ENCODE results near the gene MRPL1.

DNA sequence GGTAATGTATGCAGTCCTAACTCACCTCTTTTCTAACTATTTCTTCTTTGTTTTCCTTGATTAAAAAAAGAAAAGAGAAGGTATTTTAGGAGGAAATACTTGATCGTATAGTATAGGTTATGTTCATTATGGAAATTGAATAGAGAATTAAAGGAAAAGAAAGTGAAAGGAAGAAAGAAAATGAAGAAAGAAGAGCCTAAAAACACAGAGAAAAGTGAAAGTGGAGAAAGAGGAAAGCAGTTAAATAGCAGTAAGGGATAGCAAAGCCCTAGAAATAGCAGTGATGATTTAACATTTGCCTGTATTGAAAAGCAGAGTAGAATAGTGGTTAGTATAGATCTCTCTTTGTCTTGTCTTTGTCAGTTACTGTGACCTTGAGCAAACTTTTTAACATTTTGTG is 37.0 kb downstream of the MRPL1 start:
- TF ChIP-seq, protein P1, sequence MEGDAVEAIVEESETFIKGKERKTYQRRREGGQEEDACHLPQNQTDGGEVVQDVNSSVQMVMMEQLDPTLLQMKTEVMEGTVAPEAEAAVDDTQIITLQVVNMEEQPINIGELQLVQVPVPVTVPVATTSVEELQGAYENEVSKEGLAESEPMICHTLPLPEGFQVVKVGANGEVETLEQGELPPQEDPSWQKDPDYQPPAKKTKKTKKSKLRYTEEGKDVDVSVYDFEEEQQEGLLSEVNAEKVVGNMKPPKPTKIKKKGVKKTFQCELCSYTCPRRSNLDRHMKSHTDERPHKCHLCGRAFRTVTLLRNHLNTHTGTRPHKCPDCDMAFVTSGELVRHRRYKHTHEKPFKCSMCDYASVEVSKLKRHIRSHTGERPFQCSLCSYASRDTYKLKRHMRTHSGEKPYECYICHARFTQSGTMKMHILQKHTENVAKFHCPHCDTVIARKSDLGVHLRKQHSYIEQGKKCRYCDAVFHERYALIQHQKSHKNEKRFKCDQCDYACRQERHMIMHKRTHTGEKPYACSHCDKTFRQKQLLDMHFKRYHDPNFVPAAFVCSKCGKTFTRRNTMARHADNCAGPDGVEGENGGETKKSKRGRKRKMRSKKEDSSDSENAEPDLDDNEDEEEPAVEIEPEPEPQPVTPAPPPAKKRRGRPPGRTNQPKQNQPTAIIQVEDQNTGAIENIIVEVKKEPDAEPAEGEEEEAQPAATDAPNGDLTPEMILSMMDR (IDR thresholded peaks at IDR 0.05): no peak
- no peak for TF ChIP-seq POLR2A (IDR thresholded peaks at IDR 0.05)
